Neural progenitor cell (in vitro differentiated cells): ENCODE data around the gene KAZALD1.

ENCODE experiments used
- EZH2 ChIP-seq: fragments of 200-600 bp; sonication (generic); IDR thresholded peaks from 2 replicates; pipeline ENCODE4 v1.6.1; 2017; ENCODE audit warnings: antibody characterized with exemption, mild to moderate bottlenecking, moderate library complexity
- EZH2phosphoT487 ChIP-seq: fragments of 200-600 bp; sonication (generic); IDR thresholded peaks from 2 replicates; pipeline ENCODE4 v1.6.1; 2017; ENCODE audit warnings: antibody characterized with exemption
- TF ChIP-seq, protein P1 (sequence below): fragments of 200-600 bp; sonication (generic); IDR thresholded peaks from 2 replicates; pipeline ENCODE4 v1.5.1; 2017; ENCODE audit warnings: antibody characterized with exemption, mild to moderate bottlenecking

DNA sequence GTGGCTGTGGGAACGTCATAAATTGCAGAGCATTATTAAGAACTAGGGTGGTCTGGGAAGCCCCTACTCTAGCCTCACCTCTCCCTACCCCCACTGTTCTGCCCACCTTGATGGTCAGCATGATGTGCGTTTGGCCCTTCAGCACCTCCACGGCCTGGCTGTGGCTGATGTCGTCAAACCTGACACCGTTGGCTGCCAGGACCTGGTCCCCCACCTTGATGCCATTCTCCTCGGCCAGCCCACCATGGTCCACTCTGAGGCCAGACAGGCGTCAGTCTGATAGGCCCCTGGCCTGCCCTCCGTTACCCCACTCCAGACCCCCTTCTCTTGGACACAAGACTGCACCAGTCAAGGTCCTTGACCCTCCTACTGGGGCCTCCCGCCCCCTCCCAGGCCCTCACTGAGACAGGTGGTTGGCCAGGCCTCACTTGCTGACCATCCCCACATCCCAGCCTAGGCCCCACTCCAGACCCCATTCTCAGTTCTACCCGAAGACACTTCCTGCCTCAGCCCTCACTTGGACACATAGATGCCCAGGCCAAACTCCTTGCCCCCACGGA is 40.0 kb upstream of the KAZALD1 start:
- TF ChIP-seq, protein P1, sequence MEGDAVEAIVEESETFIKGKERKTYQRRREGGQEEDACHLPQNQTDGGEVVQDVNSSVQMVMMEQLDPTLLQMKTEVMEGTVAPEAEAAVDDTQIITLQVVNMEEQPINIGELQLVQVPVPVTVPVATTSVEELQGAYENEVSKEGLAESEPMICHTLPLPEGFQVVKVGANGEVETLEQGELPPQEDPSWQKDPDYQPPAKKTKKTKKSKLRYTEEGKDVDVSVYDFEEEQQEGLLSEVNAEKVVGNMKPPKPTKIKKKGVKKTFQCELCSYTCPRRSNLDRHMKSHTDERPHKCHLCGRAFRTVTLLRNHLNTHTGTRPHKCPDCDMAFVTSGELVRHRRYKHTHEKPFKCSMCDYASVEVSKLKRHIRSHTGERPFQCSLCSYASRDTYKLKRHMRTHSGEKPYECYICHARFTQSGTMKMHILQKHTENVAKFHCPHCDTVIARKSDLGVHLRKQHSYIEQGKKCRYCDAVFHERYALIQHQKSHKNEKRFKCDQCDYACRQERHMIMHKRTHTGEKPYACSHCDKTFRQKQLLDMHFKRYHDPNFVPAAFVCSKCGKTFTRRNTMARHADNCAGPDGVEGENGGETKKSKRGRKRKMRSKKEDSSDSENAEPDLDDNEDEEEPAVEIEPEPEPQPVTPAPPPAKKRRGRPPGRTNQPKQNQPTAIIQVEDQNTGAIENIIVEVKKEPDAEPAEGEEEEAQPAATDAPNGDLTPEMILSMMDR = no peak
- TF ChIP-seq EZH2 = no peak
- TF ChIP-seq EZH2phosphoT487 = no peak
